ENCODE results near the gene RAB8B.
"Not testable (repeated sequence)": the region's sequence is repeated elsewhere in the genome, so short reads cannot be mapped to it uniquely, and the experiment has no call there.

The RAB8B gene

DNA sequence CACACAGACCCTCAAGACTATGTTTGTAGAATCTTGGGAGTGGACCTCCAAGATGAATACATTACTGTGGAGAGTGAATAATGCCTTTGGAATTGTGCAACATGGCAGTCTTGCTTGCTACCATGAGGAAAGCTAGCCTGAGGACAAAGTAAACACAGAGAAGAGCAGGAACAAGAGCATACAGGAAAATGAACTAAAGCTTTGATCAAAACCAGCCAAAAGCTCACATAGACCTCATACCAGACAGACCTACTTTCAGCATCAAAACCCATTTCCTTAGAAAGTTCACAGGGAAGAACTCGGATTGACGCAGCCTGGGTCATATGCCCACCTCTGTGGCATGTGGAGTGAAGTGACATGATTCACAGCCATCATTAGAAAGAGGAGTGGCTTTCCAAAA is 3.3 kb upstream of the RAB8B start:
- DNase-seq: no peak

DNA sequence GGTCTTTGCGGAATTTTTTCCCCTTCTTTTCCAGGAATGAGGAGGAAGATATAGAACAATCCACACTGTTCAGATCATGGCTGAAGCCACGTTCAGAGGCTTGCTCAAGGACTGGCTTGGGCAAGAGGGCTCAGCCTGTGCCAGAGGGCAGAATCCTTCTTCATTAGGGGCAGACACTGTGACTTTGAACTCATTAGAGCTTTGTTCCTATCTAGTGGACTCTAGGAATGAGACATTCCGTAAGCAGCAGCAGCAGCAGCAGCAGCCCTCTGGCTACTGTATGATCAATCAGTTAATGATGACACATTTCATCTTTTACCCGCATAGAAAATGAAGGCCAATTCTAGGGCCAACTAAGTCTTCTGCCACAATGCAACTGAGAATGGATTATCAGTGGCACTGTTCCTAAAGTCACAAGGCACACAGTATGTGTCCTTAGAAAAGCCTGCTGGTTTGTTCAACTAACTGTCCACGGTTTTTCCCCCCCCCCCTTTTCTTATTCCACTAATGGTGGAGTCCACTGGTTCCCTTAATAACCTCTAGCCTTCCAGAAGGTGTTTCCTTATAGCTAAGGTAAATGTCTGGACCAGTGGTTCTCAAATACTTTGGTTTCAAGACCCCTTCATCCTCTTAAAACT is 1.7 kb upstream of the RAB8B start:
- no peak for DNase-seq

DNA sequence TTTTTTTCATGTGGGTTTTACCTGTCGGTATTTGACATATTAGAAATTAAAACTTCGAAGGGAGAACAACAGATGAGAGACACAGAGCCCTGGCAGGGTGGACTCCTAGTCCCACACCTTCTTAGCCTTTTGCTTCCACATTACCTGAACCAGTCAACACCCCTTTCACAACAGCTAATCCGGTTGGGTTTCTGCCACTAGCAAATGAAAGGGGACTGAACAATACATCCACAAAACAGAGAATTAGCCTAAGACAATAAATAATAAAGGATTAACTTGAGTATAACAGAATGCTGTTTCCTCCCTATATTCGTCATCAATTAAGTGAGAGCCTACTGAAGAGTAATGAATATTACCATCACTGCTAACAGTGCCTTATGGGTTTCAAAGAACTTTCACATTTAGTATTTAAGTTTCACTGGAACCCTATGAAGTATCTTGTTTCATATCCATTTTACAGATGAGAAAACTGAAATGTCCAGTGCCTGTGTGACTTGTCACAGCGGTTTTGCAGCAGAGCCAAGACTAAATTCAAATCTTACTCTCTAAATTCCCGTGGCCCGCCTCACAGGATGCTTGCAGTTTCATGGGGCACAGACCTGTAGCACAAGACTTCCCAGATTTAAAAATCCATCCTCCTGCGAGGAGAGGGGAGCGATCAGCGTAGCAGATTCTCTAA is 1.0 kb upstream of the RAB8B start:
- DNase-seq: no peak

DNA sequence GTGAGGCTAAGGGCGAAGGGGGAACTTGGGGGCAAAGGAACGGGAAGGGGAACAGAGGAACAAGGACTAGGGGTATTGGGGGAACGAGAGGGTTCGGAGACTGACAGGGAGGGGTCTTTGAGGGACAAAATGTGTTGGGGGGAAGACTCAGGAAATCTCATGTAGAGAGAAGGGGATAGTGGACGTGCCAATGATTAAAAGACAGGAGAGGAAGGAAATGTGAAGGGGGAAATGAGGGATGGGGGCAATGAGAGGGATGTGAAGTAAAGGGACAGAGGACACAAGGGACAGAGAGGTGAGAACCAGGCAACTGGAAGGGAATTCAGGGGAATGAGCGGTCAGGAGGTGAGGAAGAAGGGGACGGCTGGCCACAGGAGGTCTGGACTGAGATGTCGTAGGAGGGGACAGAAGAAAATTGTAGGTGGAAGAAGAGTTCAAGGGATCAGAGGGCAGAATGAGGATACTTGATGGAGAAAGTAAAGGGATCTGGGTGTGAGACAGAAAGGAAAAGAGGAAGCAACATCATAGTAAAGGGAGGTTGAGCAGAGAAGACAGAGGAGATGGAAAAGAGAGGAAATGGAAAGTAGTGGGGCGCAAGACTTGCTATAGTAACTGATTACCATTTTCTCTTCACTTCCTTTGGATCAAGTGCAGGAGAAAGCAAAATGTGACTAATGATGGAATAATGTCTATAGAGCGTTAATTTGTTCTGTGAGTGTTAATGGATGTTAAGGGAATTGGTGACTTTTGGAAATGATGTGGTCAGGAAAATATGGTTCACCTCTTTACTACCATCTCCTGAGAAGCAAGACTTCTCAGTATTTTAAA is 749 bp downstream of the RAB8B start:
- no peak for DNase-seq

DNA sequence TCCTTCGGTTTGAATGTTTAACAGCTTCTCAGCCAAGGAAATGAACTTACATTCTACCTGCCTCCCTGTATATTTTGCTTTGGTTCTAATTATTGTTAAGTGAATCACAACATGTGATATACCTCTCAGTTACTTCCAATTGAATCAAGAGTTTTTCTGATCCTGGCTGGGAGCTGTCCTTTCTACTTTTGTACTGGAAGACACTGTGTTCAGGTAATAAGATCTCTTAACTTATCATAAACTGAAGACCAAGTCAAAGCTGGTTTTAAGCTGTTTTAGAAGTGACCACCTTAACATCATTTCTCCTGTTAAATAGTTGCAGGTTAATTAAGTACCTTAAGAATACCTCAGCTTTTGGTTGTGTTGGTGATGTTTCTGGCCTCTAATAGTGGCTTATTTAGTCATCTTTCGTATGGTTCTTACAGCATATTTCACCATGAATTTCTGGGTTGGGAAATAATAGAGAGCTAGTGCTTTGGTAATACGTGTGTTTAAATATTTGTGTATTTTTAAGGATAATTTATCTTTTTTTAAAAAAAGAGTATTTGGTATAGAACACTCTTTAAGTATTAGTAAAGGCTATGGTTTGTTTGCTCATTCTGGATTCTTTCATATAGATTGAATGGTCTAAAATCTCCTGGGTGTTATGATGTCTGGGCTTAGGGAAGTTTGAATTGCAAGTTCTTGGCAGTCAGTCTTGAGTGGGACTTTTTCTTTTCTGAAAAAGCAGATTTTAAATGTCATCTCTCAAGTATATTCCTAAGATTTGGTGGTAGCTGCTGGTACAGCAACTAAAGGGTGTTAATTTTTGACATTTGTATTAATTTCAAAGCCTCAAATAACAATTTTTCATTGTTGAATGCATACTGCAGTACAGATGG is 1.6 kb downstream of the RAB8B start:
- DNase-seq: no peak

DNA sequence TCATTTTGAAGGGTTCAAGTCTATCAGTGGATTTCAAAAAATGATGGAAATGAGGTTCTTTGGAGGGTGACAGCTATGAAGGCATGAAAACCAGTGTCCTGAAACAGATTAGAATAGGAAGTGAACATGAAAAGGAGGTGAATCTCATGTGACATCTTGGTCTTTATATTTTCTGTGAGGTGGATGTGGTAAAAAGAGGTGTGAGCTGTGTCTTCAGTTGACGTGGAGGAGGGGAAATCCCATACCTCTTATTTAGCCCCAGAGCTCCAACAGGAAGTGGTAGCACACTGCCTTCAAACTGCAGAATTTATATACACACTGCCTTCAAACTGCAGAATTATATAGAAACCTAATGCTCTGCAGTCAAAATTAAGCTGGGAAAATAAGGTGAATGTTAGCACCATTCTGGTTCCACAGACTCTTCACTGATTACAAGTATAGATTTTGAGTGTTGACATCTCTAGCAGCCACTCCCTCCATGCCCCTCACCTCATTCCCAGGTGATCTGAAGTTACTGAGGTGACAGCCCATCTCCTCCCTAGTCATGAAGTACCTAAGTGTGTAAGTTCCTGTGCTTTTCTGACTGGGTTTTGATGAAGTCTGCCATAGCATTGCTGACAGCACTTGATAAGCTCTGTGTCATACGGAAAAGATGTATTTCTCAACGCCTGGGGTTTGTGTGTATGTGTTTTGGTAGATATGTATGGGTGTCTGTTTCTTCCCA is 2.7 kb downstream of the RAB8B start:
- peak; percentile 60 for DNase-seq

DNA sequence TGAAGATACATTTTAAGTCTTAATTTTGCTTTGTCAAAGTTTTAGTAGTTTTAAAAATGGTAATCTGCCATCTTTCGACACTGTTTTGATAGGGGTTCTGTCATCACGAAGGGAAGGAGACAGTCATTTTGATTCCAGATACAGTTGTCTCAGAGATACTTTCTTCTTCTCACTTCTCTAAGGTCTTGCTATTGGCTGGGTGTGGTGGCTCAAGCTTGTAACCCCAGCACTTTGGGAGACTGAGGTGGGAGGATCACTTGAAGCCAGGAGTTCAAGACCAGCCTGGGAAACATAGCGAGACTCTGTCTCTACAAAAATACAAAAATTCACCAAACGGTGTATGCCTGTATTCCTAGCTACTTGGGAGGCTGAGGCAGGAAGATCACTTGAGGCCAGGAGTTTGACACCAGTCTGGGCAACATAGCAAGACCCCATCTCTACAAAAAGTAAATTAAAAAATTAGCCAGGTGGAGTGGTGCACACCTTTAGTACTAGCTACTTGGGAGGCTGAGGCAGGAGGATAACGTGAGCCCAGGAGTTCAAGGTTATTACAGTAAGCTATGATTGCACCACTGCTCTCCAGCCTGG is 3.3 kb downstream of the RAB8B start:
- DNase-seq: no peak

DNA sequence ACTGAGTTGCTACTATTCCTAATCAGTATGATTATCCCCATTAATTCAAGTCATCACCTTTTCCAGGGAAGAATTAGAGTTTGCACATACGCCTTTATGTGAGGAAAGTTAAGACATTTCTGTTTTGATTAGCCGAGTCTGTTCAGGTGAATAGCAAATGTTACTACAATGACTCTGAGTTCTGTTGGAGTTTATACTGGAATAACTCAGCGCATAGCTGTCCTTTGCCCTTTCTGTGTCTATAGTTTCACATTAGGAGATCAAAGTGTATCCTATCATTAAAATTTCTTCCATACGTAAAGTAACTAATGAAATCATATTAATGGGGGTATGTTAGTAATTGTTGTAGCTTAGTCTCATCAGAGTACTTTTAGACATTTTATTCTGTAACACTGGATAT is 4.9 kb downstream of the RAB8B start:
- no peak for DNase-seq

DNA sequence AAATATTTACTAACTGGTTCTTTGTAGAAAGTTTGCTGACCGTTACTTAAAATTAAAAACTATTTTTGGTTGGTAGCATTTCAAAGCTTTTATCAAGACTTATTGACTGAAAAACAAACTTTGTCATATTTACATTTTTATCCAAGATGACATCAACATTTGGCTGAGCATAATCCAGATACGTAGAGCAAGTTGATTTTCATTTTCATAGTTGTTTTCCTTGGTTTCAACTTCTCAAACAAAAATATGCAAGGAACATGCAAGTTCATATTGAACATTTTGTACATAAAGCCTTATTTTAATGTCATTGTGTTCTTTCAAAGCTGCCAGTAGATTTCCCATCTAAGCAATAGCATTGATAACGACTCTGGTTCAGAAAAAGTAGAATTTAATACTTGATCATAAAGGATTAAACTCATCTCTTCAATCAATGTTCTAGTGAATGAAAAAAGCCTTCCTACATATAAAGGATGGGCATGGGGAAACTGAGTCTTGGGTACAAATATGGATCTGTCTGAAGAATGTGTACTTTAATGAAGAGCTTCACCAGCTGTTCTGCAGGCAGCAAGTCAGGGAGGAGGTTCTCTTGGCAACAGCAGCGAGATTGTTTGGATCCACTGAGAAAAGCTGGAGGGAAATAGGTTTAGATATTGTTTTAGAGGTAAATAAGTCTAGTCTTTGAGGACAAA is 5.6 kb downstream of the RAB8B start:
- no peak for DNase-seq

DNA sequence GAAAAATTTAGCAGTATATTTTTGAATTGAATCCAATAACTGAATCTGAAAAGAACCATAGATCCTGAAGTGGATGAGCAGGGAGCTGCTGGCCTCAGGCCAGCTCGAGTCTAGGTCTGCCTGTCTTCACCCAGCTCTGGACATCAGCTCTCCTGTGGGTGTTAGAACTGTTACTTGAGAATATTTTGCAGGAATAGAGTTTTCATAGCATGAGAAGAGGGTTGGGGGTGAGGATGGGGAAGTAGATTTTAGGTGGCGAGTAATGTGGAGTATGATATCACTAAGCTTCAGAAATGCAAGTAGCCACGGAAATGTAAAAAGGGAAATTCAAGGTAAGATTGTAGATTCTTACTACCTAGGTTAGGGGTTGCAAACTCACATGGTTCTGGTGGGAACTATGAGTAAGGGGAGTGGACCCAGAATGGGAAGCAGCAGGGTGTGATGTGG is 6.2 kb downstream of the RAB8B start:
- DNase-seq: no peak

DNA sequence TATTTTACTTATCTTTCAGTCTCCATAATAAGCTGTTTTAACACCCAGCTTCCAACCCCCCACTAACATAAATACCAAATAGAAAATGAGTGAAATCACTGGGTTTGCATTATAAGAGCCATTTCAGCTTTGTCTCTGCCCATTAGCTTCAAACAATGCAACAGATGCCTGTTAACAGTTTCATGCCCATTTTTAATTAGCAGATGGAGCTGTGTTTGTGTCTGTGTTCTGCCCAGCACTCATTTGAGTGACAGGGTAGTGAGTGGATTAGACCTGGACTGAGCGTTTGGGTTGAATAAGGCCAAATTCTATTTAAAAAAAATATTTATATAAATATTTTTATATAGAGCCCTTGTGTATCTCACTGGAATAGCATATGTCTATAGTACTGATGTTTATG is 7.4 kb downstream of the RAB8B start:
- DNase-seq: no peak

DNA sequence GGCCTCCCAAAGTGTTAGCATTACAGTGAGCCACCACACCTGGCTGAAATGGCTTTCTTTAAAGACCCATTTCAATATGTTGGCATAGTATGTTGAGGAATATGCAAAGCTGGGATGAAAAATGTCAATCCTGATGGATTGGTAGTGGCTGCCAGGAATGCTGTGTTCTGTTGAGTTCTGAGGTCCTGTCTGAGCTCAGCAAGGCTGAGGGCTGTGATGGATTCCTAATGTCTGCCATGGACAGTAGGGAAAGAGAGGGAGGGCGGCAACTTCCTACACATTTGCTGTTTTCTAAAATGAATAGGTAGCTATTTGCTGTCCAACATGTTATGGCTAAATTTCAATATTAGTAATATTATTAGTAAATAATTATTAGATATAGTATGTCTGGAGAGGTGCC is 8.2 kb downstream of the RAB8B start:
- DNase-seq: no peak

DNA sequence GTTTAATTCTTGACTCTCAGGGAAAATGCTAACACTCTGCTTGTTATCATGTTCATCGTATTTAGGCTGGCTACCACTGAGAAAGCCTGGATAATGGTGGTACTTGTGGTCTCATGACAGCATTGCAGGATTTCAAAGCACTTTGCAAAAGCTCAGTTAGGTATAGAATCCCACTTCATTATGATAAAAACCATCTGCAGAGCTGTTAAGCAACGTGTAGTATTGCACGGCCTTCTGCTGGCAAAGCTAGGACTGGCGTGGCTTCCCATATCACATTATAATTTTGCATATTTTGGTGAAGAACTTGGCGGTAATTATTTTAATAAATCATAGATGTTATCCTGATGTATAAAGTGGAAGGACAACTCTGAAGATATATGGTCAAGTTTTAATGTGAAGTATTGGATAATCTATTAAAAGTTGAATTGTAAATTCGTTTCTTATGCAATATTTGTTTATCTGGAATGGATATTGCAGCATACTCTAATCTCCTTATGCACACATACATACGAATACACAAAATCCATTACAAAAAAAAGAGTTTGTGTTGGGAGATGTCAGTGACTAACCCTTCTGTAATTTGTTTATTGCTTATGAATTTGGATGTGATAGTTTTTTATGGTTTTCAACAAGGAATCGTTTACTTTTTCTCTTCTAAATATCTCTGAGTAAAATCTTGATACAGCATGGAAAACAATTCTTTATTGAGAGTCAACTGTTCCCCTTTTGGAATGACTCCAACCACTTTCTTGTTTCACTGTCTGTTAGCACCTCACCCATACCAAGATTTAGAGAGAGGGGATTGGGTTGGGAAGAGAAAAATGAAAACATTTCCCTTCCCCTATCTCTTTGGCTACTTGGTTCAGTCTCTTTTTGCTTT is 9.2 kb downstream of the RAB8B start:
- DNase-seq: no peak

DNA sequence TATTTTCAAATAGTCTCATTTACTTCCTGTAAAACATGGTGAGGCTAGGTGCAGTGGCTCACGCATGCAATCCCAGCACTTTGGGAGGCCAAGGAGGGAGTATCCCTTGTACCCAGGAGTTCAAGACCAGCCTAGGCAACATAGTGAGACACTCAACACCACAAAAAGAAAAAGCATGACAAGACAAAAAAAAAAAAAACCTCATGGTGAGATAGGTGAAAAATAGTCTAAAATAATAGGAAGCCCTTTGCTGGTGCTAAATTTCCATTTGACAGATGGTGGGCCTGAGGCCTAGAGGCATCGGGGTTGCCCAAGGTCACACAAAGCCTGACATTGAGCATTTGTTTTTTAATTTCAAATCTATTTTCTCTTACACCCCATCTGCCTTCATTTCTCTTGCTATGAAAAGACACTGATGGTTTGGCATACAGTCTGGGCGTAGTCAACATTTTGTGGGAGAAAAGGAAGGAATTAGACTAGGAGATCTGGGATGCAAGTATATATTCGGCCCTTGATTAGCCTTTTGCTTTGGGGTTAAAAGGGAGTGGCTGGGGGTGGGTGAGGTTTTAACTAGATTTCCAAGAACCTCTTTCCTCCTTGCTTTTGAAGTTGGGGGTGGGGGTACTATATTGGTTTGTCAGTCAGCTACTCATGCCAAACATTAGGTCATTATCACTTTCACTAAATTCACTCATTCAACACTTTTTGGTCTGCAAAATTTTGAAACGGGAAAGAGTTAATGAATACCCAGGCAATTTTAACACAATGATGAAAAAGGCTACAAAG is 11.3 kb downstream of the RAB8B start:
- no peak for DNase-seq

DNA sequence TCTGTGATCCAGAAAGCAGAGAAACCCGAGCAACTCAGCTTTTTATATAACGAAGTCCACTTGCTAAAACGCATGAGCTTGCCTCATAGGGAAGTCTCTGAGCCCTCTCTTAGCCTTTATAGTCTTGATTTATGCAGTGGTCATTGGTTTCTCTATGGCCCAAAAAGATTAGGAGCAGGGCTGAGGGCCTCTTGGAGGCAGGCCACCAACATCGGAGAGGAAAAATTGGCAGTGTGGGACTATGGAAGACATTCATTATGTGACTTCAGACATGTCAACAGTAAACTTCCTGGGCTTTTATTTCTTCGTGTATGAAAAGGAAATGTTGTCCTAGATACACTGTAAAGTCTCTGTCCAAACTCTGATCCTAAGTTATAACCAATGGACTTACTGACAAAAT is 13.5 kb downstream of the RAB8B start:
- DNase-seq: no peak

DNA sequence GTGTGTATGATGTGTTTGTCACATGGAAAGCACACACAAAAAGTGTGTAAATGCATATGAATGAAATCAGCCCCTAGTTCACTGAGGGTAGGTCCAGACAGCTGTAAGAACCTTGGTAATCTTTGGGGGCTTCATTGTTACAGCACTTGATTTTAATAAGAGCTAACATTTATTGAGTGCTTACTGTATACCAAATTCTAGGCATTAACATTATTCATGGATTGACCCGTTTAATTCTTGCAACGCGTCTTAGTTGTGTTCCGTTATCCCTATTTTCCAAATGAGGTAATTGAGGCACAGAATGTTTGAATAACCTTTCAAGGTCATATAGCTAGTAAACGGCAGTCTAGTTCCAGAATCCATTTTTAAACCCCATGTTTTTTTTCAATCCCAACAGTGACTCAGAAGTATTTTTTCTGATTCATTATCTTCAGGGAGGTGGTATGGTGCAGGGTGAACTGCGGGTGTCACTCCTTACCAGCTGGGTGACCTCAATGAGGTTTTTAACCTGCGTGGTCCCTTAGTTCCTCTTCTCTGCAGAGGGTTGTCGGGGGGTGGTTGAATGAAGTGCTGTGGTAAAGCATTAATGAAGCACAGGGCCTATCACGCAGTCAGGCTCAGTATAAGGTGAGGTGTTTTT is 14.2 kb downstream of the RAB8B start:
- DNase-seq: peak; percentile 39

DNA sequence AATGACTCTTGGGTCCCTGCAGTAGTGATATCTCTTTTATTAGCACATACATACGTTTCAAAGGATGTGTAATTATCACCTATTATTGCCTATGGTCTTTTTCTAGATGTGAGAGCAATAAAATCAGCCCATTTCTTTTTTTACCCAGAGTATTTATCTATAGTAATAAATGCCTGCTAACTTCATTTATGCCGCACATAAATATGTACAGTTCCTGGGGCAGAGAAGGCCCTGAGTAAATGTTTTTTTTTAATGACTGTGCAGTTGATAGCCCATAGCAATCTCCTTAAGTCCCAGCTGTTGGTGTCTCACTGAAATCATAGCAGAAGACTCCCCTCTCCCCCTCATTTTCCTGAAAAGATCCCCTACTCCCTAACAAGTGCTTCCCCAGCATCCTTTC is 16.7 kb downstream of the RAB8B start:
- no peak for DNase-seq

DNA sequence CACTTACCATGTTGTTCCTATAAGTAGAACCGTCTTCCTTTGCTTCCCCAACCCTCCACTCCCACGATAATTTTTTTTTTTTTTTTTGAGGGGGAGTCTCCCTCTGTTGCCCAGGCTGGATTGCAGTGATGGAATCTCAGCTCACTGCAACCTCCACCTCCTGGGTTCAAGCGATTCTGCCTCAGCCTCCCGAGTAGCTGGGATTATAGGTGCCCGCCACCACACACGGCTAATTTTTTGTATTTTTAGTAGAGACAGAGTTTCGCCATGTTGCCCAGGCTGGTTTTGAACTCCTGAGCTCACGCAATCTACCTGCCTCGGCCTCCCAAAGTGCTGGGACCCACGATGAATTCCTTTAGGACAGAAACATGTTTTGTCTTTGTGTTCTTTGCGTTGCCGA is 19.4 kb downstream of the RAB8B start:
- DNase-seq: not testable (repeated sequence)
